ENCODE measurements around the gene HMCN2. TPM values are rescaled to one million over a fixed set of nuclear protein-coding genes. Genes with fewer than 3 reads are reported as not detected.

HMCN2 gene
- total and polyA plus RNA-seq, 2 of the 4 experiments (the other 2 are of a cell fraction) = 0.02 TPM; not detected in 1

GRCh38 chr9:130292106-130292505 is 26.5 kb downstream of the HMCN2 start:
- no peak overlapping the region for H3K18ac ChIP-seq (ENCODE audit: low read depth, low read length)
- in situ Hi-C loops (cut with MboI; ENCODE audit: low sequenced_read_pairs) = no loop called here
- intact Hi-C loops (cut with micrococcal nuclease) = no loop called here
- H3K9me1 ChIP-seq (ENCODE audit: insufficient read depth, low read length) = no peaks in the 10 kb centered on the region
- no TSS peak for BruUV-seq (replicated peaks)
- H3K14ac ChIP-seq (replicated peaks; ENCODE audit: low read depth, low read length) = no peak overlapping the region
- no peaks in the 10 kb centered on the region; the same call in 1 of the 2 replicates for H3K9me3 ChIP-seq (ENCODE audit: control insufficient read depth, insufficient read depth, low read length)
- H4K91ac ChIP-seq (ENCODE audit: insufficient read depth, low read depth, low read length) = no peak overlapping the region
- H3K79me1 ChIP-seq (ENCODE audit: low read depth in 1 of 2, low read length in 2 of 2) = no peaks in the 10 kb centered on the region
- no peak overlapping the region for H3K4ac ChIP-seq (ENCODE audit: low read depth, low read length)
- WGBS, 2 experiments (ENCODE audit: extremely low coverage in 2 of 2, insufficient read length in 1 of 2) = no CpG with 5 or more reads among the region's 6 CpGs
- TF ChIP-seq RCOR1 (IDR thresholded peaks at IDR 0.05; ENCODE audit: insufficient replicate concordance, low read length) (no peak), NFE2L2 (IDR thresholded peaks at IDR 0.05; ENCODE audit: low read depth, low read length) (no peak), CHD1 (IDR thresholded peaks at IDR 0.05; ENCODE audit: low read depth, low read length) (no peak), MAFK (IDR thresholded peaks at IDR 0.05; ENCODE audit: low read depth, low read length) (no peak), SMC3 (IDR thresholded peaks at IDR 0.05; ENCODE audit: low read depth, low read length) (no peak), FOS (IDR thresholded peaks at IDR 0.05; ENCODE audit: low read depth, low read length) (no peak), RFX5 (IDR thresholded peaks at IDR 0.05; ENCODE audit: low read depth, low read length) (no peak), MAZ (IDR thresholded peaks at IDR 0.05; ENCODE audit: borderline replicate concordance, low read depth, low read length) (no peak), CEBPB (IDR thresholded peaks at IDR 0.05; ENCODE audit: low read depth, low read length) (no peak), ELK1 (IDR thresholded peaks at IDR 0.05; ENCODE audit: borderline replicate concordance, low read depth, low read length) (no peak), BHLHE40 (IDR thresholded peaks at IDR 0.05; ENCODE audit: low read depth, low read length) (no peak), USF2 (IDR thresholded peaks at IDR 0.05; ENCODE audit: low read depth, low read length) (no peak)
- no peak overlapping the region for H4K5ac ChIP-seq (ENCODE audit: low read depth, low read length)
- H2BK5ac ChIP-seq (ENCODE audit: low read depth, low read length, poor library complexity, severe bottlenecking) = no peak overlapping the region
- CTCF ChIA-PET = no interaction called here
- H4K20me1 ChIP-seq (ENCODE audit: insufficient read depth, low read length) = no peaks in the 10 kb centered on the region
- H3K27ac ChIP-seq (ENCODE audit: insufficient read depth, low read length) = no peak overlapping the region
- H3K36me3 ChIP-seq (ENCODE audit: control insufficient read depth, insufficient read depth, low read length) = no peaks in the 10 kb centered on the region
- DNase-seq (no peak), ATAC-seq (ENCODE audit: low read depth) (no peak)
- no peak overlapping the region for H2BK20ac ChIP-seq (ENCODE audit: low read depth, low read length)
- H3K4me1 ChIP-seq (ENCODE audit: control insufficient read depth, insufficient read depth, low read length) = peaks cover 3% of the 10 kb centered on the region; the same call in 1 of the 2 replicates
- H2AK5ac ChIP-seq (ENCODE audit: low read depth, low read length) = no peak overlapping the region
- POLR2A ChIA-PET (ENCODE audit: unreplicated experiment) = no interaction called here
- dilution Hi-C loops (cut with HindIII; ENCODE audit: low sequenced_read_pairs, unreplicated experiment) = no loop called here
- H3K4me2 ChIP-seq (ENCODE audit: low read depth, low read length) = no peak overlapping the region
- no peak overlapping the region for H3K56ac ChIP-seq (ENCODE audit: extremely low read depth, insufficient read depth, low read length)
- H2AFZ ChIP-seq (replicated peaks; ENCODE audit: low read length, poor library complexity) = no peak overlapping the region
- H2BK15ac ChIP-seq (ENCODE audit: low read depth, low read length) = no peak overlapping the region
- no peak overlapping the region for H3K9ac ChIP-seq (ENCODE audit: low read depth, low read length)
- H2AK9ac ChIP-seq (replicated peaks; ENCODE audit: low read depth, low read length, poor library complexity) = no peak overlapping the region
- no peak overlapping the region for H2BK120ac ChIP-seq (ENCODE audit: low read depth, low read length)
- H3K23ac ChIP-seq (ENCODE audit: low read depth, low read length) = no peak overlapping the region
- H4K8ac ChIP-seq (ENCODE audit: low read depth in 2 of 2, low read length in 2 of 2) = no peak overlapping the region
- peaks cover 72% of the 10 kb centered on the region for H3K27me3 ChIP-seq (ENCODE audit: control insufficient read depth, insufficient read depth, low read length)
- no peak overlapping the region for H3K4me3 ChIP-seq (ENCODE audit: insufficient read depth, low read depth, low read length)
